ENCODE data around the gene LRRC41.

DNA sequence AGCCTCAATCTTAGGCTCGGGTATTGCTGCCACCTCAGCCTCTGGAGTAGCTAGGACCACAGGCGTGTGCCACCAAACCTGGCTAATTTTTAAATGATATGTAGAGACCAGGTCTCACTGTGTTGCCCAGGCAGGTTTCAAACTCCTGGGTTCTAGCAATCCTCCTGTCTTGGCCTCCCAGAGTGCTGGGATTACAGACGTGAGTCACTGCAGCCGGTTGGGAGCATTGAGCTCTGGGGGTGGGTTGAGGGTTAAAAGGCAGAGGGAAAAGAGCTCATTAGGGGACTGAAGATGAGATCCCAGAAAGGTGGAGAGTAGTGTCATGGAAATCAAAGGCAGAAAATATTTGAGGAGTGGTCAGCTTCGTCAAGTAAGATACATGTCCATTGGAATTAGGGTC is 48.7 kb downstream of the LRRC41 start:
- TF ChIP-seq, protein P1, sequence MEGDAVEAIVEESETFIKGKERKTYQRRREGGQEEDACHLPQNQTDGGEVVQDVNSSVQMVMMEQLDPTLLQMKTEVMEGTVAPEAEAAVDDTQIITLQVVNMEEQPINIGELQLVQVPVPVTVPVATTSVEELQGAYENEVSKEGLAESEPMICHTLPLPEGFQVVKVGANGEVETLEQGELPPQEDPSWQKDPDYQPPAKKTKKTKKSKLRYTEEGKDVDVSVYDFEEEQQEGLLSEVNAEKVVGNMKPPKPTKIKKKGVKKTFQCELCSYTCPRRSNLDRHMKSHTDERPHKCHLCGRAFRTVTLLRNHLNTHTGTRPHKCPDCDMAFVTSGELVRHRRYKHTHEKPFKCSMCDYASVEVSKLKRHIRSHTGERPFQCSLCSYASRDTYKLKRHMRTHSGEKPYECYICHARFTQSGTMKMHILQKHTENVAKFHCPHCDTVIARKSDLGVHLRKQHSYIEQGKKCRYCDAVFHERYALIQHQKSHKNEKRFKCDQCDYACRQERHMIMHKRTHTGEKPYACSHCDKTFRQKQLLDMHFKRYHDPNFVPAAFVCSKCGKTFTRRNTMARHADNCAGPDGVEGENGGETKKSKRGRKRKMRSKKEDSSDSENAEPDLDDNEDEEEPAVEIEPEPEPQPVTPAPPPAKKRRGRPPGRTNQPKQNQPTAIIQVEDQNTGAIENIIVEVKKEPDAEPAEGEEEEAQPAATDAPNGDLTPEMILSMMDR (IDR thresholded peaks at IDR 0.05) = no peak
- TF ChIP-seq EP300 (IDR thresholded peaks at IDR 0.05; ENCODE audit: low read depth) (no peak), POLR2A (IDR thresholded peaks at IDR 0.05) (no peak), POLR2AphosphoS5 (IDR thresholded peaks at IDR 0.05) (no peak)

Measured in transverse colon (tissue), 4 donors.